Left ventricle myocardium inferior (tissue), 1 donor: ENCODE measurements around the gene DLGAP4. TPM values are rescaled to one million over a fixed set of nuclear protein-coding genes. Genes with fewer than 3 reads are reported as not detected.
"Not testable (repeated sequence)": the region's sequence is repeated elsewhere in the genome, so short reads cannot be mapped to it uniquely, and the experiment has no call there.

Source experiments
- DNase-seq: peaks from one replicate; pipeline ENCODE4 v3.0.0-alpha.2; 2020
- H3K27ac ChIP-seq: fragments of 200-600 bp; replicated peaks from 2 replicates; pipeline ENCODE4 v1.8.0; 2021
- H3K27me3 ChIP-seq: fragments of 200-600 bp; 2 replicates; pipeline ENCODE4 v1.8.0; 2021; ENCODE audit warnings: low read depth
- H3K36me3 ChIP-seq: fragments of 200-600 bp; 2 replicates; pipeline ENCODE4 v1.8.0; 2021
- H3K4me1 ChIP-seq: fragments of 200-600 bp; 2 replicates; pipeline ENCODE4 v1.8.0; 2021
- H3K4me3 ChIP-seq: fragments of 200-600 bp; 2 replicates; pipeline ENCODE4 v1.8.0; 2021; ENCODE audit warnings: mild to moderate bottlenecking, moderate library complexity
- H3K9me3 ChIP-seq: fragments of 200-600 bp; replicated peaks from 2 replicates; pipeline ENCODE4 v1.8.0; 2021
- intact Hi-C: fragments of 100-400 bp; cut with micrococcal nuclease; formaldehyde crosslinking; loops from one replicate; pipeline ENCODE4 v1.11.0; 2022
- total RNA-seq: library from RNA; stranded (reverse); fragmentation: NEBNext Ultra II Directional; extraction: Animal tissue kit (Norgen Biotek cat#: 25700); gene quantifications from one replicate; pipeline ENCODE4 v1.2.1, GENCODE V29; 2021
- TF ChIP-seq, protein P1 (sequence below): fragments of 200-600 bp; IDR thresholded peaks from 2 replicates; pipeline ENCODE4 v1.8.0; 2021; ENCODE audit warnings: antibody characterized with exemption, mild to moderate bottlenecking, borderline replicate concordance
- donor health status: DM: no; HTN: yes; CAD: no; lungs with severe emphysema.

DLGAP4 gene
- total RNA-seq, 1 donor from 2014 or later: 51.7 TPM

GRCh38 chr20:36378686-36379085 is 72.5 kb downstream of the DLGAP4 start:
- peaks cover 78% of the 10 kb centered on the region for H3K27me3 ChIP-seq
- peaks cover 8% of the 10 kb centered on the region for H3K9me3 ChIP-seq
- no peak overlapping the region for H3K27ac ChIP-seq
- no peaks in the 10 kb centered on the region for H3K36me3 ChIP-seq
- DNase-seq: no peak
- no peaks in the 10 kb centered on the region for H3K4me1 ChIP-seq
- no peak overlapping the region for H3K4me3 ChIP-seq
- TF ChIP-seq, protein P1, sequence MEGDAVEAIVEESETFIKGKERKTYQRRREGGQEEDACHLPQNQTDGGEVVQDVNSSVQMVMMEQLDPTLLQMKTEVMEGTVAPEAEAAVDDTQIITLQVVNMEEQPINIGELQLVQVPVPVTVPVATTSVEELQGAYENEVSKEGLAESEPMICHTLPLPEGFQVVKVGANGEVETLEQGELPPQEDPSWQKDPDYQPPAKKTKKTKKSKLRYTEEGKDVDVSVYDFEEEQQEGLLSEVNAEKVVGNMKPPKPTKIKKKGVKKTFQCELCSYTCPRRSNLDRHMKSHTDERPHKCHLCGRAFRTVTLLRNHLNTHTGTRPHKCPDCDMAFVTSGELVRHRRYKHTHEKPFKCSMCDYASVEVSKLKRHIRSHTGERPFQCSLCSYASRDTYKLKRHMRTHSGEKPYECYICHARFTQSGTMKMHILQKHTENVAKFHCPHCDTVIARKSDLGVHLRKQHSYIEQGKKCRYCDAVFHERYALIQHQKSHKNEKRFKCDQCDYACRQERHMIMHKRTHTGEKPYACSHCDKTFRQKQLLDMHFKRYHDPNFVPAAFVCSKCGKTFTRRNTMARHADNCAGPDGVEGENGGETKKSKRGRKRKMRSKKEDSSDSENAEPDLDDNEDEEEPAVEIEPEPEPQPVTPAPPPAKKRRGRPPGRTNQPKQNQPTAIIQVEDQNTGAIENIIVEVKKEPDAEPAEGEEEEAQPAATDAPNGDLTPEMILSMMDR: no peak
- intact Hi-C loops: no loop called here

GRCh38 chr20:36379914-36380313 is 73.8 kb downstream of the DLGAP4 start:
- H3K27ac ChIP-seq, H3K4me3 ChIP-seq, H3K4me1 ChIP-seq, intact Hi-C loops, DNase-seq, H3K36me3 ChIP-seq, H3K9me3 ChIP-seq: not testable (repeated sequence)
- H3K27me3 ChIP-seq: peaks cover 74% of the 10 kb centered on the region

DNA sequence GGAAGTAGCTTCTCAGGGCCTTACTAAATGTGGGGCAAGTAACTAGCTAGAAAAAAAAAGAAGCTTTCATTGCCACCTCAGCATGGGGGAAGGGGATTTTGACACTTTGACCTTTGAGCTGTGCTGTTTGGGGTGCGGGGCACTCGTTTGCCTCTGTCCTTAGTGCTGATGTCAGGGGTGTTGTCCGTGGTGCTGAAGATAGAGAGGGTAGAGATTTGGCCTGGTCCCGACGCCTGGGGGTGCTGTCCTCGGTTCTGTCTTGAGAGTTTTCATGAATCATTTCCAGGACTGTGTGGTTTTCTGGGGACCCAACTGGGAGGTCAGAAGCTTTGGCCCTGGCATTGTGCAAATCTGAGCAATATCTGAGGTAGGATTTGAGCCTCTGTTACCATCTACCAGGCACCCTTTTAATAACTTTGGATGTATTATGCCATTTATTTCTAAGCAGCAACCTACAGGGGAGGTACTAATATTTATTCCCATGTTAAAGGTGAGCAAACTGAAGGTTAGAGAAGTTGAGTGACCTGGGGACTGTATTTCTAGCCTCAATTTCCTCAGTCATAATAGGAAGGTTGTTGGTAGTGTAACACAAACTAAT is 78.0 kb downstream of the DLGAP4 start:
- DNase-seq: no peak
- Histone ChIP-seq H3K4me1 (no peaks in the 10 kb centered on the region), H3K27me3 (peaks cover 57% of the 10 kb centered on the region), H3K36me3 (no peaks in the 10 kb centered on the region), H3K27ac (no peak overlapping the region), H3K9me3 (peaks cover 8% of the 10 kb centered on the region), H3K4me3 (no peak overlapping the region)
- TF ChIP-seq, protein P1: no peak
- intact Hi-C loops: no loop called here

GRCh38 chr20:36385503-36385902 is 79.4 kb downstream of the DLGAP4 start:
- H3K9me3 ChIP-seq: peaks cover 8% of the 10 kb centered on the region
- TF ChIP-seq, protein P1: no peak
- no peak for DNase-seq
- H3K27me3 ChIP-seq: peaks cover 62% of the 10 kb centered on the region
- intact Hi-C loops: no loop called here
- H3K36me3 ChIP-seq: no peaks in the 10 kb centered on the region
- no peak overlapping the region for H3K27ac ChIP-seq
- H3K4me3 ChIP-seq: no peak overlapping the region
- H3K4me1 ChIP-seq: no peaks in the 10 kb centered on the region

GRCh38 chr20:36386236-36386635 is 80.1 kb downstream of the DLGAP4 start:
- H3K27me3 ChIP-seq: peaks cover 69% of the 10 kb centered on the region
- no peaks in the 10 kb centered on the region for H3K4me1 ChIP-seq
- TF ChIP-seq, protein P1: no peak
- H3K4me3 ChIP-seq: no peak overlapping the region
- intact Hi-C loops: no loop called here
- no peak for DNase-seq
- no peak overlapping the region for H3K27ac ChIP-seq
- H3K9me3 ChIP-seq: peaks cover under 1% of the 10 kb centered on the region
- no peaks in the 10 kb centered on the region for H3K36me3 ChIP-seq

DNA sequence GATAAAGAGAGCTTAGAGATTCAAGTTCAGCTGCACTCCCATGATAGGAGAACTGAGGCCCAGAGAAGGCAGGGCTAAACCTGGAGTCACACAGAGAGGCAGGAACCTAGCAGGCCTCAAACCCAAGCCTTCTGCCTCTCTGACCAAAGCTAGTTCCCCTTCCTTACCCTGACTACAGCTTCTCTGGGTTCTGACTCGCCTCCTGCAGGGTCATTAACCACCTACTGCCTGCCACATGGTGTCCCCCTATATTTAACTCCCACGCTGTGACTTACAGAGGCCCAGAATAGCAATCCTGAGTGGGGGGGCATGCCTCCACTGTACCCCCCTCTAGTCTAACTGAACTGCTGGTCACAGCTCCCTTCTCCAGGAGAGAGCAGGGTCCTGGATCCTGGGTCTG is 84.1 kb downstream of the DLGAP4 start:
- H3K27me3 ChIP-seq: peaks cover 73% of the 10 kb centered on the region
- no peaks in the 10 kb centered on the region for H3K9me3 ChIP-seq
- TF ChIP-seq, protein P1: no peak
- intact Hi-C loops: no loop called here
- no peak overlapping the region for H3K27ac ChIP-seq
- H3K36me3 ChIP-seq: no peaks in the 10 kb centered on the region
- H3K4me3 ChIP-seq: no peak overlapping the region
- DNase-seq: no peak
- no peaks in the 10 kb centered on the region for H3K4me1 ChIP-seq
